Memory B cell (primary cell): ENCODE results near the gene PIK3CB.
"Not testable (repeated sequence)": the region's sequence is repeated elsewhere in the genome, so short reads cannot be mapped to it uniquely, and the experiment has no call there.

Experiments used
- ATAC-seq: fragments of 150-1000 bp; cut with Tn5 transposase; 2 replicates; pipeline ENCODE4 v1.10.0; 2021; ENCODE audit warnings: low read depth, mild to moderate bottlenecking, moderate library complexity
- DNase-seq, 2 donors: peaks; one replicate each; pipeline ENCODE4 v3.0.0; 2022; ENCODE audit warnings: low spot score in 2 of 2
- H3K27ac Mint-ChIP-seq: one replicate; pipeline ENCODE4 v1.8.0; 2022; ENCODE audit warnings: mild to moderate bottlenecking, moderate library complexity, mixed read lengths
- H3K27me3 Mint-ChIP-seq: one replicate; pipeline ENCODE4 v1.8.0; 2022; ENCODE audit warnings: mixed read lengths
- H3K36me3 Mint-ChIP-seq: one replicate; pipeline ENCODE4 v1.8.0; 2022; ENCODE audit warnings: mild to moderate bottlenecking, mixed read lengths
- H3K4me1 Mint-ChIP-seq: one replicate; pipeline ENCODE4 v1.8.0; 2022; ENCODE audit warnings: mixed read lengths
- H3K4me3 Mint-ChIP-seq: one replicate; pipeline ENCODE4 v1.8.0; 2022; ENCODE audit warnings: mild to moderate bottlenecking, moderate library complexity, mixed read lengths
- H3K9me3 Mint-ChIP-seq: one replicate; pipeline ENCODE4 v1.8.0; 2022; ENCODE audit warnings: mixed read lengths

PIK3CB gene

DNA sequence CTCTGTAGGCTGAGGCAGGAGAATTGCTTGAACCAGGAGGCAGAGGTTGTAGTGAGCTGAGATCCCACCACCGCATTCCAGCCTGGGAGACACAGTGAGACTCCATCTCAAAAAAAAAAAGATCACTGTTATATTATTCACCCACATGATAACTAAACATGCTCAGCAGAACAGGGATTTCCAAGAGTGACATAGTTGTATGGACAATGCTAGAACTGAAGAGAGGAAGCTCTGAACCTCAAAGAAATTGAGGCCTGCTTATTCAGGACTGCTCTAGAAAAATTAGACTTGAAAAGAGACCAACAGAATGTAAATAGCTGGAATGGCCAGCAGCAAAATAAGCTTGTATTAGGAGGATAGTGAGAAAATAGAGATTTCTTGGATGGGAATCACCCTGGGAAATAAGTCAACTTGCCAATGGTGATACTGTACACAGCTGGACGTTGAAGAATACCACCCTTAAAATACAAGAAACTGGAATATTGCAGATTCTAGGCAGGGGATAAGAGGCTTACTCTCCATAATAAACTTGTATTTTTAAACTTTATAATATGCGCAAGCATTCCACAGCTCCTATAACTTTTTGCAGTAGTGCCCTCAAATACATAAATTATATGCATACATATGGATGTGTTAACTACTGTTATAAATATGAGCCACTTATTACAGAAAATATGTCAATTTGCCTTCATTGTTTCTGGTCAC lies 28.2 kb downstream of the PIK3CB start:
- ATAC-seq, result no peak
- H3K9me3 Mint-ChIP-seq, result no peaks in the 10 kb centered on the region
- no peak for DNase-seq
- H3K27me3 Mint-ChIP-seq, result no peaks in the 10 kb centered on the region
- H3K27ac Mint-ChIP-seq, result no peak overlapping the region
- peaks cover 10% of the 10 kb centered on the region for H3K4me1 Mint-ChIP-seq
- no peak overlapping the region for H3K4me3 Mint-ChIP-seq
- peaks cover 1% of the 10 kb centered on the region for H3K36me3 Mint-ChIP-seq

DNA sequence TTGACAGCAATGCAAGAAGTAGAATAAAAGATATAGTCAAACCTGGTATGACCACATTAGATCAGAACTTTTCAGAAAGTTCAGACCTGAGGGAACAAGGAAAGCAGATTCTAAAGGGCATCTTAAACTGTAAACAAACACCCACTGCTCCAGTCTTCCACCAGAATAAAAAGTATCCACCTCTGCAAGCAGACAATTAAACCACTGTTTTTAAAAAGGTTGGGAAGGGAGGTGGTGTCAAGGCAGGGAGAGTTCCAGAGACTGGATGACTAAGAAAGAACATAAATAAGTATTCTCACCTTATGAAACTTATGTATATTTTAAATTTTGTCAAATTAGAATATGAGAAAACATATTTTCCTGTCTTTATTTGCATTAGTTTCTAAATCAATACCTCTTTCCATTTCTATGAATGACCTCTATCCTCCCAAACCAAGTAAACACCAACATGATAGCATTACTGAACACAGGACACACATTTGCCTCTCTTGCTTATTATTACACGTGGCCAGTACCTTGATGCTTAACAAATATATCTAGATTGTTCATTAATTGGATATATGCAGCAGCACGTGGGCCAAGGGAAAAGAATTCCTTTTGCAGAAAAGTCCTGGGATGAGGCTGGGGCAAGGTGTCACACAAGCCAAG lies 31.6 kb downstream of the PIK3CB start:
- Mint-ChIP-seq H3K9me3 (peaks cover 3% of the 10 kb centered on the region), H3K27ac (no peak overlapping the region), H3K4me1 (peaks cover 16% of the 10 kb centered on the region), H3K4me3 (no peak overlapping the region), H3K36me3 (peaks cover 2% of the 10 kb centered on the region), H3K27me3 (no peaks in the 10 kb centered on the region)
- DNase-seq (no peak), ATAC-seq (no peak)

DNA sequence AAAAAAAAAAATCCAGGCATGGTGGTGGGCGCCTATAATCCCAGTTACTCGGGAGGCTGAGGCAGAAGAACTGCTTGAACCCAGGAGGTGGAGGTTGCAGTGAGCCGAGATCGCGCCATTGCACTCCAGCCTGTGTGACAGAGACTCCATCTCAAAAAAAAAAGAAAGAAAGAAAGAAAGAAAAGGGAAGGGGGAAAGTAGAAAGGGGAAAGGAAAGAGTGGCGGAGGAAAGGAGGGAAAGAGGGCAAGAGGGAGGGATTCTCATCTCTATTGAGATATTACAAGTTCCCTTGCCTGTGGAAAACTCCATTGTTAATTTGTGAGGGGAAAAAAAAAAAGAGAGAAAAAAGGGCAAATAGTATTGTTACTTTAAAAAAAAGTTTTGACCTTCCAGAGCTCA lies 32.5 kb downstream of the PIK3CB start:
- not testable (repeated sequence) for H3K9me3 Mint-ChIP-seq, H3K4me3 Mint-ChIP-seq, DNase-seq, H3K27me3 Mint-ChIP-seq, ATAC-seq, H3K27ac Mint-ChIP-seq, H3K36me3 Mint-ChIP-seq
- peaks cover 16% of the 10 kb centered on the region for H3K4me1 Mint-ChIP-seq

GRCh38 chr3:138801792-138802191 lies 32.9 kb downstream of the PIK3CB start:
- Mint-ChIP-seq H3K27ac (no peak overlapping the region), H3K36me3 (peaks cover 5% of the 10 kb centered on the region), H3K4me1 (peaks cover 18% of the 10 kb centered on the region), H3K9me3 (peaks cover 3% of the 10 kb centered on the region), H3K27me3 (no peaks in the 10 kb centered on the region), H3K4me3 (no peak overlapping the region)
- no peak for ATAC-seq
- DNase-seq, result no peak

DNA sequence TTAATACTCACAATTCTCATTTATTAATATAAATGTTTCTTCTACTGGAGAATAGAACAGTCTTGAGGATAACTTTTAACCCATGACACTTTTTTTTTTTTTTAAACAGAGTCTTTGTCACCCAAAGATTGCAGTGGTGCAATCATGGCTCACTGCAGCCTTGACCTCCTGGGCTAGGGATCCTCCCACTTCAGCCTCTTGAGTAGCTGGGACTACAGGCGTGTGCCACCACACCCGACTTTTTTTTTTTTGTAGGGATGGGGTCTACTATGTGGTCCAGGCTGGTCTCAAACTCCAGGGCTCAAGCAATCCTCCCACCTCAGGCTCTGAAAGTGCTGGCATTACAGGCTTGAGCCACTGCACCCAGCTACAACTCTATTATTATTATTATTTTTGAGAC lies 34.5 kb downstream of the PIK3CB start:
- Mint-ChIP-seq H3K36me3 (peaks cover 10% of the 10 kb centered on the region), H3K4me1 (peaks cover 19% of the 10 kb centered on the region), H3K27me3 (no peaks in the 10 kb centered on the region), H3K9me3 (peaks cover 3% of the 10 kb centered on the region), H3K4me3 (no peak overlapping the region), H3K27ac (peak overlapping the region; percentile 21)
- DNase-seq (no peak), ATAC-seq (no peak)

DNA sequence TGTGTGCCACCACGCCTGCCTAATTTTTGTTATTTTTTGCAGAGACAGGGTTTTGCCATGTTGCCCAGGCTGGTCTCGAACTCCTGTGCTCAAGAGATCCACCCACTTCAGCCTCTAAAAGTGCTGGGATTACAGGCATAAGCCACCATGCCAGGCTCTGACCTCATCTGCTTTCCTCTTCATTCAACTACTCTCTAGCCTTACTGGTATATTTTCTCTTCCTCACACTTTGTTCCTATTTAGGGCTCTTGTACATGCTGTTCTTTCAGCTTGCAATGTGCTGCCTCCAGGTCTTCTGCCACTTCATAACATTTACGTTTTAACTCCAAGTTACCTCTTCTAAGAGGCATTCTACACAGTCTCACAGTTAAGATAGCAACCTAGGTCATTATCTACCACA lies 34.9 kb downstream of the PIK3CB start:
- DNase-seq (no peak), ATAC-seq (no peak)
- peaks cover 3% of the 10 kb centered on the region for H3K9me3 Mint-ChIP-seq
- peaks cover 19% of the 10 kb centered on the region for H3K4me1 Mint-ChIP-seq
- H3K27me3 Mint-ChIP-seq, result no peaks in the 10 kb centered on the region
- H3K36me3 Mint-ChIP-seq, result peaks cover 10% of the 10 kb centered on the region
- H3K4me3 Mint-ChIP-seq, result no peak overlapping the region
- peak overlapping the region; percentile 21 for H3K27ac Mint-ChIP-seq

DNA sequence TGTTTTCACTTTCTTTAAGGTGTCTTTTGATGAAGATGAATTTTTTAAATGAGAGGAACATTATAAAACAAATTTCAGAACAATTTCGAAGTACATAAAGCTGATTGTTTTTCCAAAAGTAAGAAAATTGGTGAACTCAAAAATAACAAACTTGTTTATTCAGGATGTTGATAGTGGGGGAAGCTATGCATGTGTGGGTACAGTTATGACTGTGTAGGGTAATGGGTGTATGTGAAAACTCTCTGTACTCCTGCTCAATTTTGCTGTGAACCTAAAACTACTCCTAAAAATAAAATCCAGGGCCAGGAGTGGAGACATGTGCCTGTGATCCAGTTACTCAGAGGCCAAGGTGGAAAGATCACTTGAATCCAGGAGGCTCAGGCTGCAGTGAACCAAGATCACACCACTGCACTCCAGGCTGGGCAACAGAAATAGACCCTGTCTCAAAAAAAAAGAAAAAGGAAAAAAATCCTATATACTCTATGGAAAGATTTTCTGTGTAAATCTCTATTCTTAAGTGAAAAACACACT lies 37.2 kb downstream of the PIK3CB start:
- Mint-ChIP-seq H3K4me1 (peaks cover 16% of the 10 kb centered on the region), H3K4me3 (no peak overlapping the region), H3K36me3 (peaks cover 14% of the 10 kb centered on the region), H3K27ac (no peak overlapping the region), H3K27me3 (no peaks in the 10 kb centered on the region), H3K9me3 (peaks cover 3% of the 10 kb centered on the region)
- ATAC-seq (no peak), DNase-seq (no peak)

DNA sequence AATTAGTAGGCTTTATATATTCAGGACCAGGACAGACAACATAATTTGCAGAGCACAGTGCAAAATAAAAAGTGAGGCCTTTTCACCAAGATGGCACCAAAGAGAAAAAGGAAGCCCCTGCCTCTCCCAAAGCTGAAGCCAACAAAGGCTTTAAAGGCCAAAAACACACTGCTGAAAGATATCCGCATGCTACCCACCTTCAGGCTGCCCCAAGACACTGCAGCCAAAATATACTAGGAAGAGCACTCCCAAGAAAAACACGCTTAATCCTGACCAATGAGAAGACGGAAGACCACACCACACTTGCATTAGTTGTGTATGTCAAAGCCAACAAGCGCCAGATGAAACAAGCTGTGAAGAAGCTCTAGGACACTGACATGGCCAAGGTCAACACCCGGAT lies 38.0 kb downstream of the PIK3CB start:
- H3K36me3 Mint-ChIP-seq, result peaks cover 15% of the 10 kb centered on the region
- no peak for DNase-seq
- no peak overlapping the region for H3K27ac Mint-ChIP-seq
- no peaks in the 10 kb centered on the region for H3K27me3 Mint-ChIP-seq
- peaks cover 17% of the 10 kb centered on the region for H3K4me1 Mint-ChIP-seq
- peaks cover 3% of the 10 kb centered on the region for H3K9me3 Mint-ChIP-seq
- no peak for ATAC-seq
- H3K4me3 Mint-ChIP-seq, result no peak overlapping the region

GRCh38 chr3:138786788-138787271 lies 47.9 kb downstream of the PIK3CB start:
- Mint-ChIP-seq H3K4me1 (peaks cover 5% of the 10 kb centered on the region), H3K27me3 (no peaks in the 10 kb centered on the region), H3K27ac (no peak overlapping the region), H3K4me3 (no peak overlapping the region), H3K9me3 (no peaks in the 10 kb centered on the region), H3K36me3 (peaks cover 18% of the 10 kb centered on the region)
- ATAC-seq (no peak), DNase-seq (no peak)

- H3K27ac Mint-ChIP-seq, result no peak overlapping the region
- peaks cover 11% of the 10 kb centered on the region for H3K36me3 Mint-ChIP-seq
- ATAC-seq (no peak), DNase-seq (no peak)
- no peak overlapping the region for H3K4me3 Mint-ChIP-seq
- no peaks in the 10 kb centered on the region for H3K27me3 Mint-ChIP-seq
- no peaks in the 10 kb centered on the region for H3K4me1 Mint-ChIP-seq
- H3K9me3 Mint-ChIP-seq, result no peaks in the 10 kb centered on the region
Measured at GRCh38 chr3:138785951-138786350, 48.8 kb downstream of the PIK3CB start.

DNA sequence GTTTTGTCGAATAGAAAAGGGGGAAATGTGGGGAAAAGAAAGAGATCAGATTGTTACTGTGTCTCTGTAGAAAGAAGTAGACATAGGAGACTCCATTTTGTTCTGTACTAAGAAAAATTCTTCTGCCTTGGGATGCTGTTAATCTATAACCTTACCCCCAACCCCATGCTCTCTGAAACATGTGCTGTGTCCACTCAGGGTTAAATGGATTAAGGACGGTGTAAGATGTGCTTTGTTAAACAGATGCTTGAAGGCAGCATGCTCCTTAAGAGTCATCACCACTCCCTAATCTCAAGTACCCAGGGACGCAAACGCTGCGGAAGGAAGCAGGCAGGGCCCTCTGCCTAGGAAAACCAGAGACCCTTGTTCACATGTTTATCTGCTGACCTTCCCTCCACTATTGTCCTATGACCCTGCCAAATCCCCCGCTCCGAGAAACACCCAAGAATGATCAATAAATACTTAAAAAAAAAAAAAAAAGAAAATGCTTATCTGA lies 49.3 kb downstream of the PIK3CB start:
- not testable (repeated sequence) for H3K36me3 Mint-ChIP-seq, H3K4me3 Mint-ChIP-seq, H3K27me3 Mint-ChIP-seq, H3K4me1 Mint-ChIP-seq, ATAC-seq, H3K9me3 Mint-ChIP-seq, H3K27ac Mint-ChIP-seq, DNase-seq

- H3K27ac Mint-ChIP-seq, result no peak overlapping the region
- DNase-seq, result no peak
- peaks cover 17% of the 10 kb centered on the region for H3K36me3 Mint-ChIP-seq
- H3K9me3 Mint-ChIP-seq, result no peaks in the 10 kb centered on the region
- H3K27me3 Mint-ChIP-seq, result no peaks in the 10 kb centered on the region
- no peaks in the 10 kb centered on the region for H3K4me1 Mint-ChIP-seq
- ATAC-seq, result no peak
- H3K4me3 Mint-ChIP-seq, result no peak overlapping the region
Measured at GRCh38 chr3:138782755-138783154, 52.0 kb downstream of the PIK3CB start.

DNA sequence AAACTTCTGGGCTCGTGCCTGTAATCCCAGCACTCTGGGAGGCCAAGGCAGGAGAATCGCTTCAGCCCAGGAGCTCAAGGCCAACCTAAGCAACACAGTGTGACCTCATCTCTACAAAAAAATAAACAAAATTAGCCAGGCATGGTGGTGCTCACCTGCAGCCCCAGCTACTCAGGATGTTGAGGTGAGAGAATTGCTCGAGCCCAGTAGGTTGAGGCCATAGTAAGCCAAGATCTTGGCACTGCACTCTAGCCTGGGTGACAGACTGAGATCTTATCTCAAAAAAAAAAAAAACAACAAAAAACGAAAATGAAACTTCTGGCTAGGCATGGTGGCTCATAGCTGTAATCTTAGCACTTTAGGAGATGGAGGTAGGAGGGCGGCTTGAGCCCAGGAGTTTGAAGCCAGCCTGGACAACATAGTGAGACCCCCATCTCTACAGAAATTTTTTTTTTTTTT lies 53.7 kb downstream of the PIK3CB start:
- Mint-ChIP-seq H3K4me1 (no peaks in the 10 kb centered on the region), H3K9me3 (no peaks in the 10 kb centered on the region), H3K27ac (no peak overlapping the region), H3K36me3 (peaks cover 18% of the 10 kb centered on the region), H3K27me3 (no peaks in the 10 kb centered on the region), H3K4me3 (no peak overlapping the region)
- ATAC-seq (no peak), DNase-seq (no peak)

DNA sequence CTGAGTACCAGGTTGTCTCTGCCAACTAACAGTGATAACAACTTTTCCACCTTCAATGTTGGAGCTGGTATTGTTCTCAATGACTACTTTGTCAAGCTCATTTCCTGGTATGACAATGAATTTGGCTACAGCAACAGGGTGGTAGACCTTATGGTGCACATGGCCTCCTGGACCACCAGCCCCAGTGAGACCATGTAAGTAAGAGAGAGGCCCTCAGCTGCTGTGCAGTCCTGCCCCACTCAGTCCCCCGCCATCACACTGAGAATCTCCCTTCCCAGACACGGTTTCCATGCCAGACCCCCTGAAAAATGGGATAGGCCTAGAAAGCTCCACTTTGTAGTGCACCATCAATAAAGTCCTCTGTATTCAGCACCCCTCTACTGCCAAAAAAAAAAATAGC lies 56.1 kb downstream of the PIK3CB start:
- H3K27me3 Mint-ChIP-seq, result no peaks in the 10 kb centered on the region
- DNase-seq (no peak), ATAC-seq (no peak)
- H3K36me3 Mint-ChIP-seq, result peaks cover 18% of the 10 kb centered on the region
- no peak overlapping the region for H3K4me3 Mint-ChIP-seq
- H3K9me3 Mint-ChIP-seq, result no peaks in the 10 kb centered on the region
- H3K27ac Mint-ChIP-seq, result no peak overlapping the region
- H3K4me1 Mint-ChIP-seq, result peaks cover 2% of the 10 kb centered on the region
